RWPE1 (cell line): Measurements from ENCODE around the gene YWHAG.

Experiments
- CTCF ChIA-PET: fragments of 350-600 bp; sonication (Branson Sonifier 250); formaldehyde crosslinking; extraction: SDS; loops from one replicate; lab custom pipeline; 2021; lab: Yijun Ruan, JAX
- POLR2A ChIA-PET: fragments of 400-600 bp; formaldehyde crosslinking; extraction: SDS; loops from one replicate; lab custom pipeline; 2020; ENCODE audit warnings: antibody characterized with exemption; ENCODE audit not compliant: low non-redundant PET; lab: Yijun Ruan, JAX
- DNase-seq: peaks from one replicate; pipeline ENCODE4 v3.0.0; 2012; ENCODE audit warnings: low spot score
- H3K27ac ChIP-seq: fragments of 450-650 bp; 2 replicates; pipeline ENCODE4 v1.5.1; 2017
- CTCF ChIP-seq: fragments of 450-650 bp; conservative IDR thresholded peaks from 2 replicates; pipeline ENCODE4 v1.5.1; 2017; ENCODE audit warnings: low read depth, mild to moderate bottlenecking

Gene YWHAG

GRCh38 chr7:76286842-76287403, 71.9 kb downstream of the YWHAG start:
- TF ChIP-seq CTCF = no peak
- peak overlapping the region; percentile 11 for H3K27ac ChIP-seq
- POLR2A ChIA-PET = no interaction called here
- no peak for DNase-seq
- CTCF ChIA-PET = interaction anchor here (1.1 kb wide), 1 partner anchor 109 kb away, joined by 3 read pairs; no protein-coding TSS in a partner anchor

- POLR2A ChIA-PET = interaction anchor here (0.6 kb wide), 1 partner anchor 8 kb away, joined by 4 read pairs; no protein-coding TSS in a partner anchor
- peak overlapping the region; percentile 0; the same call in 1 of the 2 replicates for H3K27ac ChIP-seq
- DNase-seq = no peak
- CTCF ChIA-PET = interaction anchor here (0.5 to 1.2 kb wide), 3 partner anchors 28 to 108 kb away, joined by 3 to 5 read pairs (median 4); no protein-coding TSS in a partner anchor
- TF ChIP-seq CTCF = no peak
These were observed 73.0 kb downstream of the YWHAG start for GRCh38 chr7:76285604-76286374.

GRCh38 chr7:76283254-76284159, 75.3 kb downstream of the YWHAG start:
- POLR2A ChIA-PET = interaction anchor here (0.7 kb wide), 1 partner anchor 21 kb away, joined by 4 read pairs; no protein-coding TSS in a partner anchor
- DNase-seq = no peak
- no peak for TF ChIP-seq CTCF
- CTCF ChIA-PET = interaction anchor here (0.6 to 1.5 kb wide), 3 partner anchors 21 to 105 kb away, joined by 3 to 4 read pairs (median 4); no protein-coding TSS in a partner anchor
- H3K27ac ChIP-seq = no peak overlapping the region; the same call in 1 of the 2 replicates

- H3K27ac ChIP-seq = no peak overlapping the region; the same call in 1 of the 2 replicates
- CTCF ChIA-PET = interaction anchor here (0.5 to 2.3 kb wide), 8 partner anchors 9 to 104 kb away, joined by 3 to 11 read pairs (median 6); no protein-coding TSS in a partner anchor
- no peak for TF ChIP-seq CTCF
- no peak for DNase-seq
- POLR2A ChIA-PET = interaction anchor here (0.7 kb wide), 1 partner anchor 22 kb away, joined by 4 read pairs; no protein-coding TSS in a partner anchor
These were observed 76.2 kb downstream of the YWHAG start for GRCh38 chr7:76282344-76283253.

- CTCF ChIA-PET = interaction anchor here (0.5 to 2.3 kb wide), 6 partner anchors 9 to 103 kb away, joined by 3 to 11 read pairs (median 6); no protein-coding TSS in a partner anchor
- POLR2A ChIA-PET = no interaction called here
- no peak overlapping the region for H3K27ac ChIP-seq
- no peak for TF ChIP-seq CTCF
- DNase-seq = no peak
These were observed 77.0 kb downstream of the YWHAG start for GRCh38 chr7:76281706-76282343.
